Uterus (tissue), 4 donors: ENCODE measurements around the gene KIF18A. TPM values are rescaled to one million over a fixed set of nuclear protein-coding genes. Genes with fewer than 3 reads are reported as not detected.
"Not testable (repeated sequence)": the region's sequence is repeated elsewhere in the genome, so short reads cannot be mapped to it uniquely, and the experiment has no call there.

Experiments
- DNase-seq, 2 donors: peaks; one replicate each; pipeline ENCODE4 v3.0.0-alpha.2; 2019 to 2020
- H3K27ac ChIP-seq, 2 donors: fragments of 200-600 bp; sonication (generic); 1 replicate in 1 of 2; 2 replicates in 1 of 2; pipeline ENCODE4 v1.5.1; 2016 to 2018
- H3K27me3 ChIP-seq, 2 donors: fragments of 200-600 bp; sonication (generic); one replicate each; pipeline ENCODE4 v1.5.1; 2018 to 2019; ENCODE audit warnings: control low read depth in 1 of 2
- H3K36me3 ChIP-seq, 2 donors: fragments of 200-600 bp; sonication (generic); one replicate each; pipeline ENCODE4 v1.5.1; 2019; ENCODE audit warnings: control low read depth in 1 of 2
- H3K4me1 ChIP-seq, 2 donors: fragments of 200-600 bp; sonication (generic); one replicate each; pipeline ENCODE4 v1.5.1; 2018 to 2019; ENCODE audit warnings: control low read depth in 1 of 2
- H3K4me3 ChIP-seq, 2 donors: fragments of 200-600 bp; sonication (generic); 1 replicate in 1 of 2; 2 replicates in 1 of 2; pipeline ENCODE4 v1.5.1; 2018 to 2019; ENCODE audit warnings: mild to moderate bottlenecking in 1 of 2
- H3K9me3 ChIP-seq, 2 donors: fragments of 200-600 bp; sonication (generic); one replicate each; pipeline ENCODE4 v1.5.1; 2019; ENCODE audit warnings: control low read depth in 1 of 2
- POLR2A ChIP-seq, 2 donors: fragments of 450-650 bp; IDR thresholded peaks; one replicate each; pipeline ENCODE4 v1.6.1; 2016; ENCODE audit warnings: antibody characterized with exemption in 2 of 2, mild to moderate bottlenecking in 1 of 2, moderate library complexity in 1 of 2
- intact Hi-C: fragments of 100-400 bp; cut with DNase I; formaldehyde crosslinking; loops from one replicate; pipeline ENCODE4 v1.15.1; 2023; ENCODE audit warnings: low total_unique reads
- total RNA-seq, 4 donors: library from RNA; depleted of rRNA in 3 of 4; stranded (reverse); fragments of >200 nt in 3 of 4; gene quantifications; one replicate each; pipeline versions ENCODE4 v1.1.0 to v1.2.4, GENCODE V29; 2014 to 2023
- TF ChIP-seq, protein P1 (sequence below), 4 experiments: fragments of 200-600 bp in 2 of 4; fragments of 450-650 bp in 2 of 4; sonication (generic) in 2 of 4; IDR thresholded peaks; one replicate each; pipeline ENCODE4 v1.5.1; 2016 to 2019; ENCODE audit warnings: antibody characterized with exemption in 4 of 4, mild to moderate bottlenecking in 2 of 4, moderate library complexity in 1 of 4
- donor health status: DM: yes; HTN: yes; CAD: no.

Gene KIF18A
- total RNA-seq, 4 donors from 2014 or later = 0.29 to 13.1 (median 0.43) TPM; not detected in 1

DNA sequence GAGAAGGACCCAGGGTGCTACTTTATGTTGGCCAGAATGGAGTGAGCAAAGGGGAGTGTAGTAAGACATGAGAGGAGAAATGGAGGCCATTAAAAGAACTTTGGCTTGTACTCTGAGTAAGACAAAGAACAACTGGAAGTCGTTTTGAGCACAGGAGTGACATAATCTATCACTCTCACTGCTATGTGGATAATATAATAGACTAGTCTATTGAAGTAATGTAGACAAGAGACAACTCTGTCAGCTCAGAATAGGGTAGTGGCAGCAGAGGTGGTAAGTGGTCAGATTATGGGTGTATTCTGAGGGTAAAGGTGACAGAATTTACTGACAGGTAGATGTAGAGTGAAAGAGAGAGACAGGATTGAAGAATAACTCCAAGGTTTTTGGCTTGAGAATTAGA, 8.2 kb downstream of the KIF18A start:
- Histone ChIP-seq H3K9me3 (no peaks in the 10 kb centered on the region), H3K4me3 (no peak overlapping the region), H3K4me1 (no peaks in the 10 kb centered on the region), H3K27me3 (no peaks in the 10 kb centered on the region), H3K36me3 (no peaks in the 10 kb centered on the region), H3K27ac (no peak overlapping the region)
- intact Hi-C loops = no loop called here
- DNase-seq = no peak
- TF ChIP-seq POLR2A (IDR thresholded peaks at IDR 0.05) = no peak
- TF ChIP-seq, protein P1, sequence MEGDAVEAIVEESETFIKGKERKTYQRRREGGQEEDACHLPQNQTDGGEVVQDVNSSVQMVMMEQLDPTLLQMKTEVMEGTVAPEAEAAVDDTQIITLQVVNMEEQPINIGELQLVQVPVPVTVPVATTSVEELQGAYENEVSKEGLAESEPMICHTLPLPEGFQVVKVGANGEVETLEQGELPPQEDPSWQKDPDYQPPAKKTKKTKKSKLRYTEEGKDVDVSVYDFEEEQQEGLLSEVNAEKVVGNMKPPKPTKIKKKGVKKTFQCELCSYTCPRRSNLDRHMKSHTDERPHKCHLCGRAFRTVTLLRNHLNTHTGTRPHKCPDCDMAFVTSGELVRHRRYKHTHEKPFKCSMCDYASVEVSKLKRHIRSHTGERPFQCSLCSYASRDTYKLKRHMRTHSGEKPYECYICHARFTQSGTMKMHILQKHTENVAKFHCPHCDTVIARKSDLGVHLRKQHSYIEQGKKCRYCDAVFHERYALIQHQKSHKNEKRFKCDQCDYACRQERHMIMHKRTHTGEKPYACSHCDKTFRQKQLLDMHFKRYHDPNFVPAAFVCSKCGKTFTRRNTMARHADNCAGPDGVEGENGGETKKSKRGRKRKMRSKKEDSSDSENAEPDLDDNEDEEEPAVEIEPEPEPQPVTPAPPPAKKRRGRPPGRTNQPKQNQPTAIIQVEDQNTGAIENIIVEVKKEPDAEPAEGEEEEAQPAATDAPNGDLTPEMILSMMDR (IDR thresholded peaks at IDR 0.05) = no peak

DNA sequence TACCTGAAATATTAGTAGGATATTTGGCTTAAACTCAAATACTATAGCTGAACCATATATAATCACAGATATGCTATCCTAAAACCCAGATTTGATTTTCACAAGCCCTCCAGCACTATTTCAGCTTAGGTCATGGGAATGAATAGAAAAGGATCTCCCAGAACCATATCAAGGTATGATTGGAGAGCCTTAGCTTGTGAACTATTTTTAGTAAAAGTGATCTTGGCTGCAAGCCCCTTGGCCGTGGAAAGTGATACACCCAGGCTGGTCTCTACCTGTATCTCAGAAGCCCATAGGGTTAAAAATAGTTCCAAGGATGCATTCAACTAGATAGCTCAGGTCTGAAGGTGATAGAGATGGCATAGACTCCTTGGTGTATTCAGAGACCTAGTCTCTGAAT, 9.7 kb downstream of the KIF18A start:
- no peaks in the 10 kb centered on the region for H3K36me3 ChIP-seq
- no peaks in the 10 kb centered on the region for H3K27me3 ChIP-seq
- no peak for DNase-seq
- intact Hi-C loops = no loop called here
- H3K4me3 ChIP-seq = no peak overlapping the region
- H3K9me3 ChIP-seq = no peaks in the 10 kb centered on the region
- no peaks in the 10 kb centered on the region for H3K4me1 ChIP-seq
- no peak for TF ChIP-seq POLR2A (IDR thresholded peaks at IDR 0.05)
- TF ChIP-seq, protein P1 (IDR thresholded peaks at IDR 0.05) = no peak
- H3K27ac ChIP-seq = no peak overlapping the region

DNA sequence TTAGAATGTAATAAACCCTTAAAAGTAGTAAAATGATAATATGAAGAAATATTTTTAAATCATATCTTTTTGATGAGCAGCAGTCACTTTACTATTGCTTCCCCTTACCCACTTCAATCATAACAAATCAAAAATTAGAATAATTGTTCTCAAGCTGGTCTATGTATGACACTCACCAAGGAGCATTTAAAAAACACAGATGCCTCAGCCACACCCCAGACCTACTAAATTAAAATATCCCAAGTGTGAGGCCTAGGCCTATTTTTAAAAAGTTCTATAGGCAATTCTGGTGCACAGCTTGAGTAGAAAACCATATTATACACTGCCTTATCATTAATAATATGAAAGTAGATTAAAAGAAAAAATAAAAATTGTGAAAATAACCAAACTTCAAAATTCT, 15.2 kb downstream of the KIF18A start:
- intact Hi-C loops = no loop called here
- H3K9me3 ChIP-seq = no peaks in the 10 kb centered on the region
- no peaks in the 10 kb centered on the region for H3K36me3 ChIP-seq
- no peak overlapping the region for H3K4me3 ChIP-seq
- no peaks in the 10 kb centered on the region for H3K27me3 ChIP-seq
- H3K4me1 ChIP-seq = no peaks in the 10 kb centered on the region
- no peak overlapping the region for H3K27ac ChIP-seq
- DNase-seq = no peak
- TF ChIP-seq, protein P1 (IDR thresholded peaks at IDR 0.05) = no peak
- no peak for TF ChIP-seq POLR2A (IDR thresholded peaks at IDR 0.05)

DNA sequence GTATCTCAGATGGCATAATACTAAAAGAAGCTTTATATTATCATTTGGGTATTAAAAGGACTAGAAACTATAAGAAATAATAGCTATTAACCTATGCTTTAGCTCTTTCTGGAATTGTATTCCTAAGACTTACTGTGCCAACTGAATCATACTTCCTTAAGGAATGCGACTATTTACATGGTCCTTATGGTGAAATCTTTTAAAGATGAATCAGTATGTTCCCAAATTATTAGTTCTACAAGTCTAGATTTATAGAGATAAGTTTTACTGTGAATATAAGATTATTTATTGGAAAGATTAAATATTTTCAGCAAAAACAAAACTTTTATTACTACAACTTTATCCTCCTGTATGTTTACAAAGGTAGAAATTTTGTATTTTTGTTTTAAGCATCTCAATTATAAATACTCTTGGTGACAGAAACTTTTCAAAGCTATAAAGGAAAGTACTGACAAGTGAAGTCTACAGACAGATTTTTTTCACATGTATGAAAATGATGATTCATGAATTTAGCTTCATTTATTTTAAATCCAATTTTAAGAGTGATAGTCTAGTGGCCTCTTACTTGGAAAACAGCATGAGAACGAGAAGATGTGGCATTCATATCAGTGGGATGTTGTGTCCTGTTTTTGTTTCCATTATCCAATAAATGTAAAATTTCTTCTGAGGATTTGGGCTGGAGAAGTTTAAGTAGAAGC, 17.8 kb downstream of the KIF18A start:
- H3K4me3 ChIP-seq = no peak overlapping the region
- H3K9me3 ChIP-seq = no peaks in the 10 kb centered on the region
- intact Hi-C loops = no loop called here
- no peak for DNase-seq
- H3K4me1 ChIP-seq = no peaks in the 10 kb centered on the region
- TF ChIP-seq, protein P1 (IDR thresholded peaks at IDR 0.05) = no peak
- TF ChIP-seq POLR2A (IDR thresholded peaks at IDR 0.05) = no peak
- no peak overlapping the region for H3K27ac ChIP-seq
- no peaks in the 10 kb centered on the region for H3K27me3 ChIP-seq
- no peaks in the 10 kb centered on the region for H3K36me3 ChIP-seq

DNA sequence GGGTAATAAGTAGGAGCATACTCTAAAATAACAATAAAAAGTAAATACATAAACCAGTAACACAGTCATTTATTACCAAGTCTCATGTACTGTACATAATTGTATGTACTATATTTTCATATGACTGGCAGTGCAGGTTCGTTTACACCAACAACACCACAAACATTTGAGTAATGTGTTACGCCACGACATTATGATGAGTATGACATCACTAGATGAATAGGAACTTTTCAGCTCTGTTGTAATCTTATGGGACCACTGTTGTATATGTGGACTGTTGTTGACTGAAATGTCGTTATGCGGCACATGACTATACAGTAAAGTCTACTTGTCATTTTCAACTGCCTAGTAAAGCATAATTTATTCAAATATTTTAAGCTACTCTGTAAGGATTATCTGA, 18.6 kb downstream of the KIF18A start:
- no peak for DNase-seq
- Histone ChIP-seq H3K27me3 (no peaks in the 10 kb centered on the region), H3K4me1 (no peaks in the 10 kb centered on the region), H3K36me3 (no peaks in the 10 kb centered on the region), H3K9me3 (no peaks in the 10 kb centered on the region), H3K27ac (no peak overlapping the region), H3K4me3 (no peak overlapping the region)
- TF ChIP-seq, protein P1 (IDR thresholded peaks at IDR 0.05) = no peak
- intact Hi-C loops = no loop called here

DNA sequence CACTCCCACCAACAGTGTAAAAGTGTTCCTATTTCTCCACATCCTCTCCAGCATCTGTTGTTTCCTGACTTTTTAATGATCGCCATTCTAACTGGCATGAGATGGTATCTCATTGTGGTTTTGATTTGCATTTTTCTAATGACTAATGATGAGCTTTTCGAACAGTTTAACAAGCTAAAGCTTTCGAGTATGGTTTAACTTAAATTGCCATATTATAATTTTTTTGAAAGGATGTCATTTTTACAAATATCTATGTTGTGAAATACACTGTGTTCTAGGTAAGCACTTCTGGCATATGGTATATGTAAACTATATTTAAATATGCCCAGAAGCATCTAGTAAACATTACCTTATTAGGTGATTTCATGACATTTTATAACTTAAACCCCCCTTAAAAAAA, 20.3 kb downstream of the KIF18A start:
- DNase-seq, H3K4me3 ChIP-seq, intact Hi-C loops, H3K4me1 ChIP-seq, H3K36me3 ChIP-seq, H3K9me3 ChIP-seq, H3K27ac ChIP-seq, H3K27me3 ChIP-seq: not testable (repeated sequence)

DNA sequence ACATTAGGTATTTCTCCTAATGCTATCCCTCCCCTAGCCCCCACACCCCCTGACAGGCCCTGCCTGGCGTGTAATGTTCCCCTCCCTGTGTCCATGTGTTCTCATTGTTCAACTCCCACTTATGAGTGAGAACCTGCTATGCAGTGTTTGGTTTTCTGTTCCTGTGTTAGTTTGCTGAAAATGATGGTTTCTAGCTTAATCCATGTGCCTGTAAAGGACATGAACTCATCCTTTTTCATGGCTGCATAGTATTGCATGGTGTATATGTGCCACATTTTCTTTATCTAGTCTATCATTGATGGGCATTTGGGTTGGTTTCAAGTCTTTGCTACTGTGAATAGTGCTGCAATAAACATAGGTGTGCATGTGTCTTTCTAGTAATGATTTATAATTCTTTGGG, 20.8 kb downstream of the KIF18A start:
- H3K4me1 ChIP-seq, H3K27me3 ChIP-seq, H3K4me3 ChIP-seq, H3K9me3 ChIP-seq, H3K27ac ChIP-seq, intact Hi-C loops, H3K36me3 ChIP-seq, DNase-seq: not testable (repeated sequence)
